Measurements from ENCODE around the gene CERS6.

The CERS6 gene

GRCh38 chr2:168456521-168457189 lies 583 bp downstream of the CERS6 start:
- TF ChIP-seq HDGF (IDR thresholded peaks at IDR 0.05; ENCODE audit: borderline replicate concordance) (no peak), CTBP1 (IDR thresholded peaks at IDR 0.05; ENCODE audit: borderline replicate concordance) (no peak), SP1 (IDR thresholded peaks at IDR 0.05) (no peak), ZNF384 (IDR thresholded peaks at IDR 0.05) (no peak), FOXK2 (IDR thresholded peaks at IDR 0.05) (no peak), ELF4 (IDR thresholded peaks at IDR 0.05) (no peak), TARDBP (IDR thresholded peaks at IDR 0.05) (no peak), ARNT (IDR thresholded peaks at IDR 0.05) (no peak), FOXM1 (IDR thresholded peaks at IDR 0.05; ENCODE audit: borderline replicate concordance) (no peak), PKNOX1 (IDR thresholded peaks at IDR 0.05) (no peak), BHLHE40 (IDR thresholded peaks at IDR 0.05; ENCODE audit: borderline replicate concordance) (no peak), SUZ12 (IDR thresholded peaks at IDR 0.05) (no peak), FOXA1 (IDR thresholded peaks at IDR 0.05) (no peak), LEF1 (IDR thresholded peaks at IDR 0.05; ENCODE audit: borderline replicate concordance) (no peak), L3MBTL2 (conservative IDR thresholded peaks at IDR 0.05) (no peak; the same call in 1 of the 2 replicates), NFRKB (IDR thresholded peaks at IDR 0.05) (no peak)
- peak; percentile 55 for DNase-seq (ENCODE audit: extremely low spot score)
- CTCF ChIA-PET, result no interaction called here
- POLR2A ChIA-PET, result interaction anchor here (1.1 kb wide), 1 partner anchor 11 kb away, joined by 3 read pairs; no protein-coding TSS in a partner anchor

- no peak for DNase-seq (ENCODE audit: extremely low spot score)
- no peak for TF ChIP-seq FOXA1 (IDR thresholded peaks at IDR 0.05)
- no peak for TF ChIP-seq LEF1 (IDR thresholded peaks at IDR 0.05; ENCODE audit: borderline replicate concordance)
- no peak for TF ChIP-seq CTBP1 (IDR thresholded peaks at IDR 0.05; ENCODE audit: borderline replicate concordance)
- no peak for TF ChIP-seq L3MBTL2 (conservative IDR thresholded peaks at IDR 0.05)
- no peak for TF ChIP-seq FOXK2 (IDR thresholded peaks at IDR 0.05)
- no peak for TF ChIP-seq SUZ12 (IDR thresholded peaks at IDR 0.05)
- TF ChIP-seq SP1 (IDR thresholded peaks at IDR 0.05), result no peak
- TF ChIP-seq ELF4 (IDR thresholded peaks at IDR 0.05), result no peak
- TF ChIP-seq PKNOX1 (IDR thresholded peaks at IDR 0.05), result no peak
- TF ChIP-seq NFRKB (IDR thresholded peaks at IDR 0.05), result no peak
- no peak for TF ChIP-seq BHLHE40 (IDR thresholded peaks at IDR 0.05; ENCODE audit: borderline replicate concordance)
- no peak for TF ChIP-seq ZNF384 (IDR thresholded peaks at IDR 0.05)
- TF ChIP-seq FOXM1 (IDR thresholded peaks at IDR 0.05; ENCODE audit: borderline replicate concordance), result no peak
- TF ChIP-seq HDGF (IDR thresholded peaks at IDR 0.05; ENCODE audit: borderline replicate concordance), result no peak
- TF ChIP-seq ARNT (IDR thresholded peaks at IDR 0.05), result no peak
- no peak for TF ChIP-seq TARDBP (IDR thresholded peaks at IDR 0.05)
- CTCF ChIA-PET, result no interaction called here
- POLR2A ChIA-PET, result no interaction called here
Observed at GRCh38 chr2:168457190-168457895, 1.3 kb downstream of the CERS6 start.

GRCh38 chr2:168458139-168458538 lies 2.1 kb downstream of the CERS6 start:
- TF ChIP-seq CTBP1 (IDR thresholded peaks at IDR 0.05; ENCODE audit: borderline replicate concordance), result no peak
- no peak for TF ChIP-seq BHLHE40 (IDR thresholded peaks at IDR 0.05; ENCODE audit: borderline replicate concordance)
- TF ChIP-seq FOXA1 (IDR thresholded peaks at IDR 0.05), result no peak
- TF ChIP-seq PKNOX1 (IDR thresholded peaks at IDR 0.05), result no peak
- no peak for TF ChIP-seq TARDBP (IDR thresholded peaks at IDR 0.05)
- no peak for TF ChIP-seq ARNT (IDR thresholded peaks at IDR 0.05)
- no peak for TF ChIP-seq SUZ12 (IDR thresholded peaks at IDR 0.05)
- TF ChIP-seq HDGF (IDR thresholded peaks at IDR 0.05; ENCODE audit: borderline replicate concordance), result no peak
- no peak for TF ChIP-seq SP1 (IDR thresholded peaks at IDR 0.05)
- ChIA-PET POLR2A (no interaction called here), CTCF (interaction anchor here (0.7 kb wide), 1 partner anchor 12 kb away, joined by 4 read pairs; no protein-coding TSS in a partner anchor)

GRCh38 chr2:168459256-168459655 lies 3.2 kb downstream of the CERS6 start:
- ChIA-PET POLR2A (no interaction called here), CTCF (no interaction called here)
- TF ChIP-seq ZNF384 (IDR thresholded peaks at IDR 0.05), result no peak
- no peak for TF ChIP-seq FOXK2 (IDR thresholded peaks at IDR 0.05)
- TF ChIP-seq ARNT (IDR thresholded peaks at IDR 0.05), result no peak
- no peak for TF ChIP-seq CTBP1 (IDR thresholded peaks at IDR 0.05; ENCODE audit: borderline replicate concordance)
- TF ChIP-seq PKNOX1 (IDR thresholded peaks at IDR 0.05), result no peak
- TF ChIP-seq SUZ12 (IDR thresholded peaks at IDR 0.05), result no peak
- TF ChIP-seq LEF1 (IDR thresholded peaks at IDR 0.05; ENCODE audit: borderline replicate concordance), result no peak
- no peak for TF ChIP-seq L3MBTL2 (conservative IDR thresholded peaks at IDR 0.05)
- TF ChIP-seq BHLHE40 (IDR thresholded peaks at IDR 0.05; ENCODE audit: borderline replicate concordance), result no peak
- no peak for TF ChIP-seq FOXM1 (IDR thresholded peaks at IDR 0.05; ENCODE audit: borderline replicate concordance)
- no peak for DNase-seq (ENCODE audit: extremely low spot score)

More at GRCh38 chr2:168458139-168458538, 2.1 kb downstream of the CERS6 start:
- DNase-seq (ENCODE audit: extremely low spot score), result no peak

- ChIA-PET CTCF (no interaction called here), POLR2A (no interaction called here)
- no peak for DNase-seq (ENCODE audit: extremely low spot score)
- TF ChIP-seq ZNF384 (IDR thresholded peaks at IDR 0.05) (no peak), ELF4 (IDR thresholded peaks at IDR 0.05) (no peak), ARNT (IDR thresholded peaks at IDR 0.05) (no peak), HDGF (IDR thresholded peaks at IDR 0.05; ENCODE audit: borderline replicate concordance) (no peak), TARDBP (IDR thresholded peaks at IDR 0.05) (no peak), SUZ12 (IDR thresholded peaks at IDR 0.05) (no peak), BHLHE40 (IDR thresholded peaks at IDR 0.05; ENCODE audit: borderline replicate concordance) (no peak), NFRKB (IDR thresholded peaks at IDR 0.05) (no peak), CTBP1 (IDR thresholded peaks at IDR 0.05; ENCODE audit: borderline replicate concordance) (no peak), FOXA1 (IDR thresholded peaks at IDR 0.05) (no peak), L3MBTL2 (conservative IDR thresholded peaks at IDR 0.05) (no peak), FOXK2 (IDR thresholded peaks at IDR 0.05) (no peak), PKNOX1 (IDR thresholded peaks at IDR 0.05) (no peak), FOXM1 (IDR thresholded peaks at IDR 0.05; ENCODE audit: borderline replicate concordance) (no peak), SP1 (IDR thresholded peaks at IDR 0.05) (no peak), LEF1 (IDR thresholded peaks at IDR 0.05; ENCODE audit: borderline replicate concordance) (no peak)
Observed at GRCh38 chr2:168460571-168460970, 4.5 kb downstream of the CERS6 start.

All from HEK293T (cell line).